ENCODE data around the gene C1QTNF5.

The C1QTNF5 gene

GRCh38 chr11:119357074-119357473, 16.4 kb upstream of the C1QTNF5 start:
- DNase-seq: no peak

- DNase-seq: peak; percentile 68
These were observed 15.8 kb upstream of the C1QTNF5 start for GRCh38 chr11:119356349-119357031.

GRCh38 chr11:119355091-119355843, 14.6 kb upstream of the C1QTNF5 start:
- DNase-seq: no peak

- DNase-seq: no peak
These were observed 12.2 kb upstream of the C1QTNF5 start for GRCh38 chr11:119352857-119353260.

- DNase-seq: no peak
These were observed 10.5 kb upstream of the C1QTNF5 start for GRCh38 chr11:119351232-119351631.

GRCh38 chr11:119350302-119350701, 9.6 kb upstream of the C1QTNF5 start:
- DNase-seq: no peak

- DNase-seq: no peak
These were observed 7.4 kb upstream of the C1QTNF5 start for GRCh38 chr11:119347940-119348605.

GRCh38 chr11:119347242-119347641, 6.6 kb upstream of the C1QTNF5 start:
- no peak for DNase-seq

GRCh38 chr11:119346605-119347004, 5.9 kb upstream of the C1QTNF5 start, which contains the start of gene MFRP:
MFRP (minus strand) TSS chr11:119346705; CDS start chr11:119346513, 192 bp downstream.
- no peak for DNase-seq

- DNase-seq: no peak
These were observed 5.0 kb upstream of the C1QTNF5 start for GRCh38 chr11:119345685-119346084.

GRCh38 chr11:119344291-119345010, 3.8 kb upstream of the C1QTNF5 start:
- DNase-seq: no peak

GRCh38 chr11:119343726-119344125, 3.0 kb upstream of the C1QTNF5 start:
- no peak for DNase-seq

- no peak for DNase-seq
These were observed 1.9 kb upstream of the C1QTNF5 start for GRCh38 chr11:119342362-119343130.

- DNase-seq: no peak
These were observed 1.3 kb upstream of the C1QTNF5 start for GRCh38 chr11:119342023-119342300.

- no peak for DNase-seq
These were observed 739 bp upstream of the C1QTNF5 start for GRCh38 chr11:119341222-119342022.

- DNase-seq: peak; percentile 36
These were observed 921 bp downstream of the C1QTNF5 start for GRCh38 chr11:119339589-119340334.

GRCh38 chr11:119338965-119339588, 1.6 kb downstream of the C1QTNF5 start:
- no peak for DNase-seq

- peak; percentile 62 for DNase-seq
These were observed 2.3 kb downstream of the C1QTNF5 start for GRCh38 chr11:119338318-119338890.

- no peak for DNase-seq
These were observed 2.9 kb downstream of the C1QTNF5 start for GRCh38 chr11:119337581-119338317.
